H1 (cell line): ENCODE results near the gene STX7. TPM values are rescaled to one million over a fixed set of nuclear protein-coding genes. Genes with fewer than 3 reads are reported as not detected.
A peak's percentile ranks its signal among the peaks of the same experiment; 100 is the strongest.

Experiments
- CTCF ChIA-PET: fragments of 300-600 bp; sonication (Branson Sonifier 250); formaldehyde crosslinking; loops from one replicate; lab custom pipeline; 2021; ENCODE audit not compliant: partially characterized antibody; lab: Charles Lee
- POLR2A ChIA-PET: fragments of 300-600 bp; sonication (Branson Sonifier 250); formaldehyde crosslinking; loops from one replicate; lab custom pipeline; 2021; ENCODE audit warnings: inconsistent platforms; ENCODE audit not compliant: partially characterized antibody; lab: Charles Lee
- DNase-seq, 2 experiments: peaks; one replicate each; pipeline versions ENCODE4 v3.0.0 to v3.0.0-alpha.2; 2010 to 2022; ENCODE audit warnings: low spot score in 2 of 2, low read depth in 1 of 2, mixed read lengths in 1 of 2
- FAIRE-seq: peaks from 2 replicates; lab custom pipeline; 2011; peaks lifted over from hg19 to GRCh38; lab: Jason Lieb, UNC
- H2AFZ ChIP-seq: 2 replicates; pipeline ENCODE4 v1.8.1; 2012; ENCODE audit warnings: low read length, inconsistent platforms
- H2AK5ac ChIP-seq: 2 replicates; pipeline ENCODE4 v1.6.1; 2013; ENCODE audit warnings: low read depth, low read length
- H2BK120ac ChIP-seq: replicated peaks from 2 replicates; pipeline ENCODE3; 2013; ENCODE audit warnings: low read depth, low read length, inconsistent platforms
- H2BK12ac ChIP-seq: 2 replicates; pipeline ENCODE4 v1.6.1; 2013; ENCODE audit warnings: low read depth, low read length
- H2BK15ac ChIP-seq: 2 replicates; pipeline ENCODE4 v1.6.1; 2013; ENCODE audit warnings: low read length
- H2BK20ac ChIP-seq: 2 replicates; pipeline ENCODE4 v1.6.1; 2013; ENCODE audit warnings: low read length
- H2BK5ac ChIP-seq: 2 replicates; pipeline ENCODE4 v1.6.1; 2013; ENCODE audit warnings: low read depth, low read length
- H3K14ac ChIP-seq: 2 replicates; pipeline ENCODE4 v1.6.1; 2013; ENCODE audit warnings: inconsistent platforms; ENCODE audit not compliant: insufficient read length
- H3K18ac ChIP-seq: 2 replicates; pipeline ENCODE4 v1.6.1; 2013; ENCODE audit warnings: low read length; ENCODE audit errors: extremely low read depth
- H3K23ac ChIP-seq: 2 replicates; pipeline ENCODE4 v1.6.1; 2013; ENCODE audit warnings: inconsistent platforms; ENCODE audit not compliant: insufficient read length
- H3K23me2 ChIP-seq: 2 replicates; pipeline ENCODE4 v1.6.1; 2013; ENCODE audit warnings: low read depth, low read length
- H3K27ac ChIP-seq: 2 replicates; pipeline ENCODE4 v1.6.1; 2011; ENCODE audit warnings: low read depth, low read length, inconsistent platforms
- H3K27me3 ChIP-seq, 4 experiments: replicated peaks in 1 of 4; 1 replicate in 1 of 4; 2 replicates in 3 of 4; pipeline versions ENCODE4 v1.6.1 to v1.8.1; 2011 to 2013; ENCODE audit warnings: low read length in 3 of 4, mild to moderate bottlenecking in 3 of 4, inconsistent platforms in 2 of 4, mixed read lengths in 2 of 4, moderate library complexity in 1 of 4; ENCODE audit not compliant: control insufficient read depth in 3 of 4, insufficient read depth in 3 of 4; ENCODE audit errors: extremely low read depth in 1 of 4
- H3K36me3 ChIP-seq, 4 experiments: 2 replicates each; pipeline versions ENCODE4 v1.6.1 to v1.8.1; 2011 to 2013; ENCODE audit warnings: mild to moderate bottlenecking in 4 of 4, low read length in 3 of 4, moderate library complexity in 2 of 4, control low read depth in 1 of 4, inconsistent platforms in 1 of 4; ENCODE audit not compliant: insufficient read depth in 4 of 4, control insufficient read depth in 2 of 4
- H3K4ac ChIP-seq: replicated peaks from 2 replicates; pipeline ENCODE3; 2013; ENCODE audit warnings: low read length, low read depth, mixed read lengths, inconsistent platforms; ENCODE audit not compliant: insufficient read length
- H3K4me1 ChIP-seq, 4 experiments: replicated peaks in 1 of 4; 1 replicate in 1 of 4; 2 replicates in 3 of 4; pipeline versions ENCODE4 v1.6.1 to v1.8.1; 2011 to 2013; ENCODE audit warnings: low read length in 3 of 4, inconsistent platforms in 2 of 4, mixed read lengths in 1 of 4; ENCODE audit not compliant: insufficient read depth in 4 of 4, control insufficient read depth in 3 of 4
- H3K4me2 ChIP-seq, 2 experiments: 2 replicates each; pipeline versions ENCODE4 v1.6.1 to v1.8.1; 2011 to 2013; ENCODE audit warnings: low read depth in 2 of 2, low read length in 2 of 2, control low read depth in 1 of 2, inconsistent platforms in 1 of 2, mild to moderate bottlenecking in 1 of 2; ENCODE audit not compliant: insufficient read depth in 1 of 2
- H3K4me3 ChIP-seq, 4 experiments: fragments of 200-600, 300-600 bp in 1 of 4; sonication (generic), shearing (Covaris generic), sonication (Bioruptor Twin) in 1 of 4; 2 replicates each; pipeline versions ENCODE4 v1.5.1 to v1.8.1; 2011 to 2016; ENCODE audit warnings: low read length in 4 of 4, low read depth in 3 of 4, control low read depth in 2 of 4, inconsistent platforms in 2 of 4, mild to moderate bottlenecking in 2 of 4, mixed read lengths in 1 of 4, moderate library complexity in 1 of 4; ENCODE audit not compliant: insufficient read depth in 2 of 4; ENCODE audit errors: extremely low read depth in 1 of 4
- H3K56ac ChIP-seq: replicated peaks from 2 replicates; pipeline ENCODE3; 2013; ENCODE audit warnings: low read depth, mild to moderate bottlenecking, mixed read lengths, low read length, inconsistent platforms; ENCODE audit not compliant: insufficient read length
- H3K79me1 ChIP-seq: 2 replicates; pipeline ENCODE4 v1.6.1; 2013; ENCODE audit warnings: low read depth, low read length, control low read depth
- H3K79me2 ChIP-seq, 2 experiments: 2 replicates each; pipeline versions ENCODE4 v1.6.1 to v1.8.1; 2012 to 2013; ENCODE audit warnings: low read length in 2 of 2, mild to moderate bottlenecking in 2 of 2, inconsistent platforms in 1 of 2; ENCODE audit not compliant: insufficient read depth in 2 of 2, control insufficient read depth in 1 of 2
- H3K9ac ChIP-seq, 4 experiments: replicated peaks in 1 of 4; 1 replicate in 1 of 4; 2 replicates in 3 of 4; pipeline versions ENCODE4 v1.6.1 to v1.8.1; 2011 to 2013; ENCODE audit warnings: low read depth in 3 of 4, low read length in 3 of 4, control low read depth in 2 of 4, mild to moderate bottlenecking in 2 of 4, moderate library complexity in 2 of 4, inconsistent platforms in 1 of 4; ENCODE audit errors: extremely low read depth in 1 of 4
- H3K9me3 ChIP-seq, 2 experiments: 2 replicates each; pipeline versions ENCODE4 v1.6.1 to v1.8.1; 2012 to 2013; ENCODE audit warnings: mild to moderate bottlenecking in 2 of 2, moderate library complexity in 2 of 2, control low read depth in 1 of 2, inconsistent platforms in 1 of 2, low read depth in 1 of 2, low read length in 1 of 2, mixed read lengths in 1 of 2; ENCODE audit not compliant: insufficient read depth in 2 of 2
- H4K20me1 ChIP-seq, 2 experiments: replicated peaks in 1 of 2; 2 replicates each; pipeline versions ENCODE3 to v1.8.1; 2011 to 2013; ENCODE audit warnings: inconsistent platforms in 2 of 2, low read length in 2 of 2, mild to moderate bottlenecking in 1 of 2; ENCODE audit not compliant: insufficient read depth in 2 of 2, control insufficient read depth in 1 of 2
- H4K5ac ChIP-seq: 2 replicates; pipeline ENCODE4 v1.6.1; 2013; ENCODE audit warnings: low read length, low read depth, mixed read lengths, inconsistent platforms; ENCODE audit not compliant: insufficient read length
- H4K8ac ChIP-seq: 2 replicates; pipeline ENCODE4 v1.8.0; 2013; ENCODE audit warnings: mild to moderate bottlenecking, moderate library complexity, low read length, inconsistent platforms; ENCODE audit not compliant: insufficient read depth; ENCODE audit errors: extremely low read depth
- H4K91ac ChIP-seq: replicated peaks from 2 replicates; pipeline ENCODE3; 2013; ENCODE audit warnings: low read length, mixed read lengths, inconsistent platforms; ENCODE audit not compliant: insufficient read length
- BCL11A ChIP-seq, 2 experiments: IDR thresholded peaks; one replicate each; pipeline ENCODE4 v1.6.1; 2011; ENCODE audit warnings: low read depth in 2 of 2, low read length in 2 of 2, mild to moderate bottlenecking in 2 of 2
- HDAC6 ChIP-seq: IDR thresholded peaks from one replicate; pipeline ENCODE4 v1.7.1; 2012; ENCODE audit warnings: low read depth, mild to moderate bottlenecking, inconsistent platforms, low read length, moderate library complexity
- KDM1A ChIP-seq: fragments of 200-600, 300-600 bp; sonication (generic); IDR thresholded peaks from 2 replicates; pipeline ENCODE4 v1.7.1; 2016; ENCODE audit warnings: mild to moderate bottlenecking, low read length, borderline replicate concordance
- PHF8 ChIP-seq: fragments of 200-600 bp; sonication (generic); conservative IDR thresholded peaks from 2 replicates; pipeline ENCODE4 v1.7.1; 2012; ENCODE audit warnings: low read depth, mild to moderate bottlenecking, inconsistent platforms, low read length, moderate library complexity
- RAD21 ChIP-seq, 2 experiments: IDR thresholded peaks in 1 of 2; conservative IDR thresholded peaks in 1 of 2; 2 replicates each; pipeline ENCODE4 v1.6.1; 2011; ENCODE audit warnings: low read depth in 2 of 2, low read length in 2 of 2, improper control_type of control experiment in 1 of 2, inconsistent platforms in 1 of 2, mild to moderate bottlenecking in 1 of 2, moderate library complexity in 1 of 2
- RXRA ChIP-seq: IDR thresholded peaks from 2 replicates; pipeline ENCODE4 v1.6.1; 2011; ENCODE audit warnings: low read depth, mild to moderate bottlenecking, low read length, moderate library complexity; ENCODE audit not compliant: insufficient read depth
- SP2 ChIP-seq: IDR thresholded peaks from 2 replicates; pipeline ENCODE4 v1.6.1; 2012; ENCODE audit warnings: mild to moderate bottlenecking, low read length, inconsistent platforms
- TEAD4 ChIP-seq: IDR thresholded peaks from 2 replicates; pipeline ENCODE4 v1.6.1; 2012; ENCODE audit warnings: low read depth, low read length, inconsistent platforms, mixed read lengths
- WGBS, 2 experiments: shearing (Covaris generic) in 1 of 2; methylation state at CpG; one replicate each; pipeline versions ENCODE4 v1.1.6 to v1.1.7; 2013 to 2015; ENCODE audit warnings: low lambda C conversion rate in 2 of 2, mixed read lengths in 2 of 2, inconsistent platforms in 1 of 2, low coverage in 1 of 2, missing lambda C conversion rate in 1 of 2; ENCODE audit not compliant: insufficient replicate concordance in 2 of 2, insufficient coverage in 1 of 2, insufficient read length in 1 of 2; ENCODE audit errors: extremely low coverage in 1 of 2, missing lambda C conversion rate in 1 of 2; 5-methylcytosine and 5-hydroxymethylcytosine counted together
- polyA plus RNA-seq, 7 experiments: library from polyadenylated mRNA; depleted of rRNA in 3 of 7; stranded (reverse) in 5 of 7; unstranded in 2 of 7; fragments of >200 nt in 5 of 7; fragments of 200-250 nt in 2 of 7; gene quantifications; 1 replicate in 5 of 7; 2 replicates in 1 of 7; 4 replicates in 1 of 7; pipeline versions ENCODE4 v1.2.1 to v1.2.3, GENCODE V29; 2011 to 2013; ENCODE audit warnings: missing spikeins in 2 of 7, mixed read lengths in 2 of 7
- total RNA-seq: library from RNA; stranded (reverse); fragmentation: NEBNext Ultra II Directional; extraction: Animal tissue kit (Norgen Biotek cat#: 25700); gene quantifications from 2 replicates; pipeline ENCODE4 v1.2.1, GENCODE V29; 2021
- TF ChIP-seq, protein P1 (sequence below), 3 experiments: IDR thresholded peaks; 1 replicate in 2 of 3; 2 replicates in 1 of 3; pipeline versions ENCODE4 v1.5.1 to v1.6.1; 2011; ENCODE audit warnings: low read length in 3 of 3, mild to moderate bottlenecking in 3 of 3, inconsistent platforms in 2 of 3, low read depth in 1 of 3, moderate library complexity in 1 of 3; ENCODE audit not compliant: insufficient read depth in 1 of 3; ENCODE audit errors: control extremely low read depth in 1 of 3

The STX7 gene
- total and polyA plus RNA-seq, 2 of the 8 experiments (the other 6 are each of a cell fraction or from before 2014, with no cell fraction given) = 5.7 to 27.9 TPM

DNA sequence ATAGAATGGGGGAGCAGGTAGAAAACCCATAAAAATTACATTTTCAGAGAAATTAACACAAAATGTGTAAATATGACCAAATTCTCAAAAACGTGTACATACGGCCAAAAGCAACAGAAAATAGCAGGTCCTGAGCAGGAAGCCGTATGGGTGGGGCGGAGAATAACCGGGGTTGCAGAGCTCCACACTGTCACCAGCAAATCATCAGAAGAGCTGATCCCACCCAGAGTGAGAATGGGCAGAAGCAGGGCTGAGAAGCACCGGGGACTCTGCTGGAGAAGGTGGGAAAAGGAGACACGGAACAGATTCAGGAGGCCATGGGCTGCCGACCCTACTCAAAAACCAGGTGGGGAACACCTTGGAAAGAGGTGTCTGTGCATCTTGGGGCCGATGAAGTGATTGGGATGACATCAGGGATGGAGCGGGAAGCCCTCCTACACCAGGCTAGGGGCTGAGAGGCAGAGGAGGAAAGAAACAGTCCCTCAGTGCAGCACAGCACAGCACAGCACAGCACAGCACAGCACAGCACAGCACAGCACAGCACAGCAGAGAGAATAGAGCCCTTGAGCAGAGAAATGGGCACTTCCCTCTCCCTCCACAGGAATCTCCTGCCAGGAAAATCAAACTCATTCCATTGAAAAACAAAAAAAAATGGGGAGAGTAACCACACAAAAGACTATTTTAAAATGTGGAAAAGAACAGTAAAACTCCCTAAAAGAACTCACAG, 22.3 kb downstream of the STX7 start:
- Histone ChIP-seq H3K23ac (no peak overlapping the region), H4K91ac (no peak overlapping the region), H2AFZ (no peak overlapping the region), H3K4me2 (no peak overlapping the region), H3K9me3 (0 out of 4 replicates have a peak, but pooled peaks cover 0 to 3% of the 10 kb centered on the region in 2 experiments), H3K79me2 (peaks cover 0 to 8% of the 10 kb centered on the region in 2 experiments; a peak in 1 of 4 replicates), H2BK15ac (no peak overlapping the region), H3K14ac (no peak overlapping the region), H3K4me1 (peaks cover 4 to 9% (median 5%) of the 10 kb centered on the region in 4 experiments), H3K4ac (no peak overlapping the region), H3K23me2 (no peaks in the 10 kb centered on the region; the same call in 1 of the 2 replicates), H3K27me3 (no peaks in the 10 kb centered on the region), H3K79me1 (no peaks in the 10 kb centered on the region; the same call in 1 of the 2 replicates), H2BK5ac (no peak overlapping the region), H3K9ac (no peak overlapping the region), H4K5ac (no peak overlapping the region), H3K4me3 (no peak overlapping the region), H2BK20ac (no peak overlapping the region), H4K20me1 (peaks cover 0 to 4% of the 10 kb centered on the region in 2 experiments), H2AK5ac (no peak overlapping the region), H3K56ac (no peak overlapping the region), H4K8ac (peak overlapping the region; percentile 41; the same call in 1 of the 2 replicates), H3K36me3 (peaks cover 0 to 2% (median 0%) of the 10 kb centered on the region in 4 experiments; a peak in 1 of 8 replicates), H3K18ac (no peak overlapping the region), H3K27ac (no peak overlapping the region), H2BK120ac (no peak overlapping the region), H2BK12ac (no peak overlapping the region)
- WGBS, 2 experiments = 90% methylated on average over 10 of the region's 10 CpGs; no CpG with 5 or more reads in 1 of the 2 experiments
- CTCF ChIA-PET = interaction anchor here (1.2 to 10.1 kb wide), 6 partner anchors 11 to 211 kb away, joined by 3 to 109 read pairs (median 4); no protein-coding TSS in a partner anchor
- POLR2A ChIA-PET = no interaction called here
- FAIRE-seq (no peak), DNase-seq (no peak)
- no peak for TF ChIP-seq SP2
- TF ChIP-seq, protein P1, sequence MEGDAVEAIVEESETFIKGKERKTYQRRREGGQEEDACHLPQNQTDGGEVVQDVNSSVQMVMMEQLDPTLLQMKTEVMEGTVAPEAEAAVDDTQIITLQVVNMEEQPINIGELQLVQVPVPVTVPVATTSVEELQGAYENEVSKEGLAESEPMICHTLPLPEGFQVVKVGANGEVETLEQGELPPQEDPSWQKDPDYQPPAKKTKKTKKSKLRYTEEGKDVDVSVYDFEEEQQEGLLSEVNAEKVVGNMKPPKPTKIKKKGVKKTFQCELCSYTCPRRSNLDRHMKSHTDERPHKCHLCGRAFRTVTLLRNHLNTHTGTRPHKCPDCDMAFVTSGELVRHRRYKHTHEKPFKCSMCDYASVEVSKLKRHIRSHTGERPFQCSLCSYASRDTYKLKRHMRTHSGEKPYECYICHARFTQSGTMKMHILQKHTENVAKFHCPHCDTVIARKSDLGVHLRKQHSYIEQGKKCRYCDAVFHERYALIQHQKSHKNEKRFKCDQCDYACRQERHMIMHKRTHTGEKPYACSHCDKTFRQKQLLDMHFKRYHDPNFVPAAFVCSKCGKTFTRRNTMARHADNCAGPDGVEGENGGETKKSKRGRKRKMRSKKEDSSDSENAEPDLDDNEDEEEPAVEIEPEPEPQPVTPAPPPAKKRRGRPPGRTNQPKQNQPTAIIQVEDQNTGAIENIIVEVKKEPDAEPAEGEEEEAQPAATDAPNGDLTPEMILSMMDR (IDR thresholded peaks at IDR 0.05; ENCODE audit: control extremely low read depth in 1 of 3, insufficient read depth in 1 of 3, low read depth in 1 of 3, low read length in 3 of 3) = no peak
- TF ChIP-seq RAD21 (IDR thresholded peaks at IDR 0.05 in 1 of 2, conservative IDR thresholded peaks at IDR 0.05 in 1 of 2; ENCODE audit: low read depth in 2 of 2, low read length in 2 of 2) = no peak
- no peak for TF ChIP-seq PHF8
- no peak for TF ChIP-seq RXRA
- no peak for TF ChIP-seq TEAD4
- no peak for TF ChIP-seq BCL11A (IDR thresholded peaks at IDR 0.05; ENCODE audit: low read depth in 2 of 2, low read length in 2 of 2)
- TF ChIP-seq KDM1A = no peak
- no peak for TF ChIP-seq HDAC6
